Vagina (tissue), 2 donors: ENCODE results near the gene ELL2. TPM values are rescaled to one million over a fixed set of nuclear protein-coding genes. Genes with fewer than 3 reads are reported as not detected.

Experiments
- DNase-seq, 2 donors: peaks; one replicate each; pipeline ENCODE4 v3.0.0-alpha.2; 2017; ENCODE audit errors: extremely low spot score in 2 of 2
- H3K27ac ChIP-seq: fragments of 200-600 bp; sonication (generic); one replicate; pipeline ENCODE4 v1.5.1; 2019
- H3K27me3 ChIP-seq: fragments of 200-600 bp; sonication (generic); one replicate; pipeline ENCODE4 v1.5.1; 2019
- H3K36me3 ChIP-seq, 2 donors: fragments of 200-600 bp; sonication (generic); one replicate each; pipeline ENCODE4 v1.5.1; 2017 to 2019
- H3K4me1 ChIP-seq: fragments of 200-600 bp; sonication (generic); one replicate; pipeline ENCODE4 v1.5.1; 2019
- H3K4me3 ChIP-seq, 2 donors: fragments of 200-600 bp; sonication (generic); 1 replicate in 1 of 2; 2 replicates in 1 of 2; pipeline ENCODE4 v1.5.1; 2016 to 2019
- H3K9me3 ChIP-seq: fragments of 200-600 bp; sonication (generic); one replicate; pipeline ENCODE4 v1.5.1; 2019
- POLR2A ChIP-seq, 2 donors: fragments of 450-650 bp; IDR thresholded peaks; one replicate each; pipeline ENCODE4 v1.6.1; 2017; ENCODE audit warnings: antibody characterized with exemption in 2 of 2, mild to moderate bottlenecking in 2 of 2, moderate library complexity in 2 of 2
- POLR2AphosphoS5 ChIP-seq, 2 donors: sonication (generic); formaldehyde crosslinking; IDR thresholded peaks; one replicate each; pipeline ENCODE4 v1.9.0; 2017; ENCODE audit warnings: antibody characterized with exemption in 2 of 2, mild to moderate bottlenecking in 2 of 2, low read depth in 1 of 2; ENCODE audit not compliant: insufficient read depth in 1 of 2
- intact Hi-C: fragments of 100-400 bp; cut with DNase I; formaldehyde crosslinking; loops from one replicate; pipeline ENCODE4 v1.15.1; 2023
- total RNA-seq: library from RNA; depleted of rRNA; stranded (reverse); fragments of >200 nt; gene quantifications from one replicate; pipeline ENCODE4 v1.2.3, GENCODE V29; 2016
- TF ChIP-seq, protein P1 (sequence below), 3 experiments: fragments of 450-650 bp in 2 of 3; fragments of 200-600 bp in 1 of 3; sonication (generic) in 1 of 3; IDR thresholded peaks; one replicate each; pipeline ENCODE4 v1.5.1; 2017 to 2019; ENCODE audit warnings: antibody characterized with exemption in 3 of 3, mild to moderate bottlenecking in 2 of 3, moderate library complexity in 2 of 3

The ELL2 gene
- total RNA-seq, 1 donor from 2014 or later, result 113 TPM

DNA sequence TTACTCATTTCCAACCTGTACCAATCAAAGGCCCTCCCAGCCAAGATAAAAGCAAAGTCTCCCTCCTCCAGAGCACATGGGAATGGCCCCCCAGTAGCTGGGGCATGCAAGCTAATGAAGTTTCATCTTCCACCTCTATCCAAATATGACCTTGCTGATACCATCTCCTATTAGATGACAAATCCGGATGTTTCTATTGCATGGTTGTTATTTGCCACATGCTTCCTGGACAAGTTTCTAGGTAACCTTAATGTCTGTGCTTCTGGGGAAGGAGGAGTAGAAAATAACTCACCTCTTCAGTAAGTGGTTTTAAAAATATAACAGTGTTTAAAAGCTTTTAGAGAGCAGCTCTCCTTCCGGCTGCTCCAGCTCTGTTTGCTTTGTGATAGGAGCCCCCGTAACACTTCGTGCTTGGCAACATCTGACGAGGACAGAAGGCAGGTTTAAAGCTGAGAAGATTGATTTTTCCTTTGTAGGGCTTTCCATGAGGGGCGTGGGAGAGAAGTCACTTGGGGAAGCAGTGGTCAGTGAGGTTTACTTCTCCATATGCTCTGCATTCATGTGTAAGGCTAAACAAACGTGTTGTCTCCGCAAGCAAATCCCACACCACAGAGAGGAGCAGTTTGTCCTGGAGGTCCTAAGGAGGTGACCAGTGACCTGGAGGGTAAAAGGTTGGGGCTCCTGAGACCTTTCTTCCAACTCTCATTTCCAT, 98.8 kb downstream of the ELL2 start:
- peak overlapping the region; percentile 88 for H3K27ac ChIP-seq
- intact Hi-C loops, result no loop called here
- no peak overlapping the region for H3K4me3 ChIP-seq
- peaks cover 62% of the 10 kb centered on the region for H3K4me1 ChIP-seq
- no peaks in the 10 kb centered on the region for H3K27me3 ChIP-seq
- no peaks in the 10 kb centered on the region for H3K9me3 ChIP-seq
- peak in 1 of 2 donors; percentile 79 for DNase-seq
- H3K36me3 ChIP-seq, result no peaks in the 10 kb centered on the region
- TF ChIP-seq, protein P1, sequence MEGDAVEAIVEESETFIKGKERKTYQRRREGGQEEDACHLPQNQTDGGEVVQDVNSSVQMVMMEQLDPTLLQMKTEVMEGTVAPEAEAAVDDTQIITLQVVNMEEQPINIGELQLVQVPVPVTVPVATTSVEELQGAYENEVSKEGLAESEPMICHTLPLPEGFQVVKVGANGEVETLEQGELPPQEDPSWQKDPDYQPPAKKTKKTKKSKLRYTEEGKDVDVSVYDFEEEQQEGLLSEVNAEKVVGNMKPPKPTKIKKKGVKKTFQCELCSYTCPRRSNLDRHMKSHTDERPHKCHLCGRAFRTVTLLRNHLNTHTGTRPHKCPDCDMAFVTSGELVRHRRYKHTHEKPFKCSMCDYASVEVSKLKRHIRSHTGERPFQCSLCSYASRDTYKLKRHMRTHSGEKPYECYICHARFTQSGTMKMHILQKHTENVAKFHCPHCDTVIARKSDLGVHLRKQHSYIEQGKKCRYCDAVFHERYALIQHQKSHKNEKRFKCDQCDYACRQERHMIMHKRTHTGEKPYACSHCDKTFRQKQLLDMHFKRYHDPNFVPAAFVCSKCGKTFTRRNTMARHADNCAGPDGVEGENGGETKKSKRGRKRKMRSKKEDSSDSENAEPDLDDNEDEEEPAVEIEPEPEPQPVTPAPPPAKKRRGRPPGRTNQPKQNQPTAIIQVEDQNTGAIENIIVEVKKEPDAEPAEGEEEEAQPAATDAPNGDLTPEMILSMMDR (IDR thresholded peaks at IDR 0.05), result no peak
- TF ChIP-seq POLR2AphosphoS5 (IDR thresholded peaks at IDR 0.05; ENCODE audit: insufficient read depth in 1 of 2, low read depth in 1 of 2), result no peak

DNA sequence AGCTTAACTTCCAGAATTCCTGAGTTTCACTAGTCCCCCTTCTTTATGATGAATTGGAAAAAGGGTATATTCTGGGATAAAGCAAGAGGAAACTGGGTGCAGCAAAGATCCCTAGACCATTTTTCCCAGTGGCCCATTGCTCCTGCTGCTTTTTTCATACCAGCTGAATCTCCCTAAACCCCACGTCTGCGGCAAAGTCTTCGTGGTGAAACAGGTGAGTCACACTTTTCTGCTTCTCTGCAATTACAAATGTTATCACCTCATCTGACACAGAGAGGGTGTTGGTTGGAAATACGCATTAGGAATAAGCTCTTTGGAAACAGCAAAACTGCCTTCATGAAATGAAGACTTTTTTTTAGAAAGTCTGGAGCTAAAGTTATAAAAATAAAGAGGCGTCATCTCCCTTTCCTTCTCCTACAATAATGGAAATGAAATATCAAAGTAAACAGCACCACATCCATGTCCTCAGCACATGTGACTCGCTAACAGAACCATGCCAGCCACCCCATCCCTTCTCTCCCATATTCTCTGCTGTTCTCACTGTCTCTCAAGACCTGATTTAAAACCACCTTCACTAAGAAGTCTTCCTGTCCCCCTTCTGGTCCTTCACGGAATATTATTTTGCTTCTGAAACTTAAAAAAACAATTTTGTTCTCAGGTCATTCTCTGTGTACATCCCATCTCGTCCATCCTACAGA, 99.6 kb downstream of the ELL2 start:
- H3K9me3 ChIP-seq, result no peaks in the 10 kb centered on the region
- peak overlapping the region; percentile 88 for H3K27ac ChIP-seq
- intact Hi-C loops, result no loop called here
- H3K36me3 ChIP-seq, result no peaks in the 10 kb centered on the region
- H3K4me1 ChIP-seq, result peaks cover 70% of the 10 kb centered on the region
- H3K4me3 ChIP-seq, result no peak overlapping the region
- no peak for TF ChIP-seq POLR2A (IDR thresholded peaks at IDR 0.05)
- no peak for TF ChIP-seq POLR2AphosphoS5 (IDR thresholded peaks at IDR 0.05; ENCODE audit: insufficient read depth in 1 of 2, low read depth in 1 of 2)
- TF ChIP-seq, protein P1 (IDR thresholded peaks at IDR 0.05), result no peak
- no peaks in the 10 kb centered on the region for H3K27me3 ChIP-seq
- no peak for DNase-seq

DNA sequence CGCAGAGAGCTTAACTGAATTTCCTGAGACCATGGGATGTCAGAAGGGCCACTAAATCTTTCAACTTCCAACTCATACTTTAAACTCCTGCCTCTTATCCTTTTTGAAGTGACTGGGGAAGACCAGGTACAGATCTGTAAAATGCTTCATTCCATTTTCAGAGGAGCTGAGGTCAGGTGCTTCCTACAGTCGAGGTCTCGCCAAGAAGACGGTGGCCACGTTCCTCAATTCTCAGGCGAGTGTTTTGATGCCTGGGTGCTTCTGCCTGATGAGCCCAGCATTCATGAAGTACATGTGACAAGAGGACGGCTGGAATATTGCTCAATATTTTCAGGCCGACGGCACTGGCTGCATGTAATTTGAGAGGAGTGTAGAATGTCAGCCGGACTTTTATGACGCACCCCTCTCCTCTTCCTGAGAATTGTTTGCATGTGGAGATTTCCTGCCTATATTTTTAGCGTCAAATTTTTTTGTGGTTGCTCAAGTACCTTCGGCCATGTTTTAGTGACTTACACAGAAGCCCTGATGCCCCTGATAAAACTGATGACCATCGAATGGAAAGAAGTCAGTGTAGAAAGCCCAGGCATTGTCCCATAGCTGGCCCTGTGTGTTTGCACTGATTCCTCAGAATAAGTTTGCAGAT, 100.3 kb downstream of the ELL2 start:
- peak overlapping the region; percentile 88 for H3K27ac ChIP-seq
- no peaks in the 10 kb centered on the region for H3K36me3 ChIP-seq
- H3K9me3 ChIP-seq, result no peaks in the 10 kb centered on the region
- intact Hi-C loops, result no loop called here
- H3K27me3 ChIP-seq, result no peaks in the 10 kb centered on the region
- peaks cover 77% of the 10 kb centered on the region for H3K4me1 ChIP-seq
- DNase-seq, result peak in 1 of 2 donors; percentile 96
- H3K4me3 ChIP-seq, result no peak overlapping the region
- peak in 1 of 2 donors; percentile 32 for TF ChIP-seq POLR2A (IDR thresholded peaks at IDR 0.05)
- TF ChIP-seq, protein P1 (IDR thresholded peaks at IDR 0.05), result no peak
- TF ChIP-seq POLR2AphosphoS5 (IDR thresholded peaks at IDR 0.05; ENCODE audit: insufficient read depth in 1 of 2, low read depth in 1 of 2), result peak; percentile 31 to 83

DNA sequence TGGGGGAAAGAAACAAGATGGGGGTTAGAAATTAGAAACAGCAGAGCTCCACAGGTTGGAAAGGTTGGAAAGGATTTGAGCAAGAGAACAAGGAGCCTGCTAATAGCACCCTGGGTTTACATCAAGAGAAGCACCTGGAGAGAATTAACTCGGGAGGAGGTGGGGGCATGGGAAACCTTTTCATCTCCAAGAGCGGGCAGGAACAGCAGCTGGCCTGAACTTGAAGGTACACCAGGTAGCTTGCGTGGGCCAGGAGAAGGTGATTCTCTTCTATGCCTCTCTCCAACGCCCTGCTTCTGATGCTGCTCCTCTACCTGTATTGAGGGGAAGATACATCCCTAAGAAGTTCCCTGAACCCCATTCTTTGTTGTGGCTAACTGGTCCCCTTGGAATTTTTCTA, 102.0 kb downstream of the ELL2 start:
- TF ChIP-seq, protein P1 (IDR thresholded peaks at IDR 0.05), result no peak
- TF ChIP-seq POLR2A (IDR thresholded peaks at IDR 0.05) (no peak), POLR2AphosphoS5 (IDR thresholded peaks at IDR 0.05; ENCODE audit: insufficient read depth in 1 of 2, low read depth in 1 of 2) (no peak)
- no peak overlapping the region for H3K4me3 ChIP-seq
- intact Hi-C loops, result loop anchor here (2.0 to 10.0 kb wide), 3 partner anchors 101 to 478 kb away; partner anchors contain the start of genes ELL2 and RHOBTB3
- H3K27ac ChIP-seq, result peak overlapping the region; percentile 88
- no peaks in the 10 kb centered on the region for H3K9me3 ChIP-seq
- no peaks in the 10 kb centered on the region for H3K27me3 ChIP-seq
- H3K4me1 ChIP-seq, result peaks cover 78% of the 10 kb centered on the region
- no peaks in the 10 kb centered on the region for H3K36me3 ChIP-seq
- DNase-seq, result no peak
